Heart left ventricle (tissue), 16 donors: ENCODE measurements around the gene NPAS2. TPM values are rescaled to one million over a fixed set of nuclear protein-coding genes. Genes with fewer than 3 reads are reported as not detected.

Source experiments
- ATAC-seq, 4 donors: fragments of 200-7000 bp; cut with Tn5 transposase; one replicate each; pipeline ENCODE4 v1.9.1; 2020 to 2022; ENCODE audit warnings: moderate library complexity in 4 of 4, mild to moderate bottlenecking in 3 of 4, moderate number of reproducible peaks in 1 of 4
- DNase-seq, 5 donors: peaks; one replicate each; pipeline ENCODE4 v3.0.0-alpha.2; 2020
- H3K27ac ChIP-seq, 12 donors: fragments of 200-600 bp; sonication (generic) in 4 of 12; one replicate each; pipeline versions ENCODE4 v1.5.0 to v1.8.0; 2016 to 2022; ENCODE audit warnings: mild to moderate bottlenecking in 2 of 12
- H3K27me3 ChIP-seq, 9 donors: fragments of 200-600 bp; sonication (generic) in 2 of 9; one replicate each; pipeline versions ENCODE4 v1.5.1 to v1.8.0; 2016 to 2022; ENCODE audit warnings: mild to moderate bottlenecking in 3 of 9
- H3K36me3 ChIP-seq, 9 donors: fragments of 200-600 bp; sonication (generic) in 2 of 9; one replicate each; pipeline versions ENCODE4 v1.5.0 to v1.8.0; 2018 to 2022; ENCODE audit warnings: mild to moderate bottlenecking in 2 of 9
- H3K4me1 ChIP-seq, 12 donors: fragments of 200-600 bp; sonication (generic) in 4 of 12; one replicate each; pipeline versions ENCODE4 v1.5.0 to v1.8.0; 2016 to 2022; ENCODE audit warnings: mild to moderate bottlenecking in 3 of 12
- H3K4me3 ChIP-seq, 12 donors: fragments of 200-600 bp; sonication (generic) in 4 of 12; one replicate each; pipeline versions ENCODE4 v1.5.0 to v1.8.0; 2017 to 2022; ENCODE audit warnings: mild to moderate bottlenecking in 9 of 12, moderate library complexity in 4 of 12
- H3K9me3 ChIP-seq, 12 donors: fragments of 200-600 bp; sonication (generic) in 4 of 12; one replicate each; pipeline versions ENCODE4 v1.5.0 to v1.8.0; 2016 to 2022; ENCODE audit warnings: mild to moderate bottlenecking in 1 of 12
- CTCF ChIP-seq, 12 donors: fragments of 200-600 bp; sonication (generic) in 4 of 12; IDR thresholded peaks; one replicate each; pipeline versions ENCODE4 v1.5.0 to v1.8.0; 2018 to 2022; ENCODE audit warnings: antibody characterized with exemption in 12 of 12, mild to moderate bottlenecking in 5 of 12
- POLR2A ChIP-seq, 2 donors: fragments of 450-650 bp; IDR thresholded peaks; one replicate each; pipeline ENCODE4 v1.6.1; 2017; ENCODE audit warnings: antibody characterized with exemption in 2 of 2, mild to moderate bottlenecking in 2 of 2, moderate library complexity in 2 of 2
- WGBS, 4 donors: extraction: QIAGEN DNeasy Blood & Tissue Kit in 2 of 4; methylation state at CpG; one replicate each; pipeline versions ENCODE4 v1.1.5 to v1.1.7; 2013 to 2018; 5-methylcytosine and 5-hydroxymethylcytosine counted together
- intact Hi-C, 10 donors: fragments of 100-400 bp; cut with DNase I; formaldehyde crosslinking; loops; one replicate each; pipeline versions ENCODE4 v1.11.1 to v1.14.2; 2022
- polyA plus RNA-seq, 2 donors: library from polyadenylated mRNA; stranded (reverse); fragments of 200-250 nt; gene quantifications; one replicate each; pipeline ENCODE4 v1.2.3, GENCODE V29; 2013
- total RNA-seq, 9 donors: library from RNA; depleted of rRNA in 2 of 9; stranded (reverse); fragments of >200 nt in 2 of 9; fragmentation: NEBNext Ultra II Directional in 3 of 9; extraction: Animal tissue kit (Norgen Biotek cat#: 25700) in 3 of 9; gene quantifications; one replicate each; pipeline versions ENCODE4 v1.1.0 to v1.2.4, GENCODE V29; 2016 to 2023
- donor health status: ischemic (EF 13 %, LVEDD 7.1; RV severe dilation, severe dysfunction).
- donor health status: healthy with polysubstance abuse.
- donor health status: DM: no; HTN: yes; CAD: no.
- donor health status: DM: no; HTN: no; CAD: no.
- donor health status: ischemic (EF 25% LVEDD 6.9; RV normal size, moderate dysfunction).
- donor health status: ischemic (EF 25% LVEDD 5.7; RV mildly dilated, moderate dysfunction).
- donor health status: healthy.
- donor health status: DM: yes; HTN: yes; CAD: no.
- donor health status: ischemic (EF 35%, LVEDD 5.7; RV mildly dilated, moderate dysfunction).
- donor health status: nonischemic (EF 11% LVEDD 7.7; RV severe dilation, severe dysfunction).
- donor health status: DM: yes; HTN: yes; CAD: no.
- donor health status: PGD.
- donor health status: ischemic (EF 29% LVEDD 5.4; RV normal size, mild dysfunction).
- donor health status: nonischemic (EF 23%, LVEDD 6.1; RV moderate dilation, normal function).

Gene NPAS2
- total and polyA plus RNA-seq, 11 donors: 28.2 to 144 (median 43.3) TPM

GRCh38 chr2:100877555-100877954 is 57.6 kb downstream of the NPAS2 start:
- no peak for DNase-seq
- Histone ChIP-seq H3K27me3 (no peaks in the 10 kb centered on the region), H3K27ac (peak overlapping the region in 11 of 12 donors; percentile 15 to 76 (median 61)), H3K9me3 (no peaks in the 10 kb centered on the region), H3K36me3 (no peaks in the 10 kb centered on the region), H3K4me1 (peaks cover 0 to 40% (median 11%) of the 10 kb centered on the region in 12 donors), H3K4me3 (no peak overlapping the region)
- TF ChIP-seq CTCF (IDR thresholded peaks at IDR 0.05): no peak
- no peak for TF ChIP-seq POLR2A (IDR thresholded peaks at IDR 0.05)
- ATAC-seq: peak in 1 of 4 donors; percentile 17
- intact Hi-C loops: loop anchor here in 1 of 10 donors (5.0 kb wide), 1 partner anchor 55 kb away; the partner anchor contains the start of gene NPAS2
- WGBS, 4 donors: 51 to 58% (median 52%) methylated on average over 5 of the region's 5 CpGs

- ATAC-seq (peak; percentile 33 to 81 (median 74)), DNase-seq (peak in 3 of 5 donors; percentile 31 to 68 (median 61))
- no peaks in the 10 kb centered on the region for H3K9me3 ChIP-seq
- H3K27ac ChIP-seq: peak overlapping the region; percentile 6 to 76 (median 61)
- H3K4me1 ChIP-seq: peaks cover 0 to 46% (median 13%) of the 10 kb centered on the region in 12 donors
- H3K36me3 ChIP-seq: no peaks in the 10 kb centered on the region
- 44 to 55% (median 50%) methylated on average over 16 of the region's 16 CpGs for WGBS, 4 donors
- no peak overlapping the region for H3K4me3 ChIP-seq
- H3K27me3 ChIP-seq: no peaks in the 10 kb centered on the region
- TF ChIP-seq CTCF (IDR thresholded peaks at IDR 0.05) (no peak), POLR2A (IDR thresholded peaks at IDR 0.05) (no peak)
- intact Hi-C loops: loop anchor here in 1 of 10 donors (5.0 kb wide), 1 partner anchor 56 kb away; the partner anchor contains the start of gene NPAS2
Observed at GRCh38 chr2:100878000-100878791, 58.3 kb downstream of the NPAS2 start.

- no peak for TF ChIP-seq POLR2A (IDR thresholded peaks at IDR 0.05)
- no peak for TF ChIP-seq CTCF (IDR thresholded peaks at IDR 0.05)
- Histone ChIP-seq H3K36me3 (no peaks in the 10 kb centered on the region), H3K27ac (peak overlapping the region in 7 of 12 donors; percentile 2 to 58 (median 44)), H3K4me3 (no peak overlapping the region), H3K27me3 (no peaks in the 10 kb centered on the region), H3K9me3 (no peaks in the 10 kb centered on the region), H3K4me1 (peaks cover 0 to 57% (median 23%) of the 10 kb centered on the region in 12 donors)
- ATAC-seq: no peak
- no peak for DNase-seq
- 52 to 61% (median 54%) methylated on average over 3 of the region's 3 CpGs for WGBS, 4 donors
- intact Hi-C loops: loop anchor here in 1 of 10 donors (5.0 kb wide), 1 partner anchor 57 kb away; the partner anchor contains the start of gene NPAS2
Observed at GRCh38 chr2:100879296-100879695, 59.4 kb downstream of the NPAS2 start.

- intact Hi-C loops: loop anchor here in 1 of 10 donors (10.0 kb wide), 1 partner anchor 55 kb away; the partner anchor contains the start of gene NPAS2
- DNase-seq (no peak), ATAC-seq (no peak)
- no peak overlapping the region for H3K4me3 ChIP-seq
- H3K27me3 ChIP-seq: no peaks in the 10 kb centered on the region
- no peaks in the 10 kb centered on the region for H3K9me3 ChIP-seq
- peak overlapping the region in 2 of 12 donors; percentile 27 to 48 for H3K27ac ChIP-seq
- 92 to 97% (median 94%) methylated on average over 5 of the region's 5 CpGs for WGBS, 4 donors
- H3K4me1 ChIP-seq: peaks cover 0 to 60% (median 24%) of the 10 kb centered on the region in 12 donors
- TF ChIP-seq CTCF (IDR thresholded peaks at IDR 0.05): no peak
- no peaks in the 10 kb centered on the region for H3K36me3 ChIP-seq
Observed at GRCh38 chr2:100880036-100880435, 60.1 kb downstream of the NPAS2 start.
